Measurements from ENCODE around the gene LMNTD1. TPM values are rescaled to one million over a fixed set of nuclear protein-coding genes. Genes with fewer than 3 reads are reported as not detected.

Gene LMNTD1
- total and polyA plus RNA-seq, 4 donors = not detected

DNA sequence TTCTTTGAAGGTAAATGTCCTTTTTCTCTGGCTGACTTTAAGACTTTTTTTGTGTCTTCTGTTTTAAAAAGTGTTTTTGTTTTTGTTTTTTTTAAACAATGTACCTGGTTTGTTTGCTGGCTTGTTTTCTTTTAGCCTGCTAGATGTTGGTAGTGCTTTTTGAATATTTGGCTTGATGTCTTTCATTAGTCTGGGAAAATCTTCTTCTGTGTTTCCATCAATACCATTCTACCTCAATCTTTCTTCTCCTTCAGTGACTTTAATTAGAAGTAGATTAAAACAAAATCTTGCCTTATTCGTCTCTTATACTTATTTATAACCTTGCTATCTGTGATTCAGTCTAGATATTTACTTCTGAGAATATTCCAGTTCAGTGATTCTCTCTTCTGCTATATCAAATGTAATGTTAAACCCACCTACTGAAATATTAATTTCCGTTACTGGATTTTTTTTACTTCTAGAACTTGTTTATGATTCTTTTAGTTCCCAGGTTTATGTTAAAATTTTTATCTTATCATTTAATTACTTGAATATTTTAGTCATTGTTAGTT, 21.5 kb downstream of the LMNTD1 start:
- H3K9me3 ChIP-seq (ENCODE audit: control insufficient read depth in 4 of 4, low read length in 3 of 4) = no peaks in the 10 kb centered on the region
- H3K4me3 ChIP-seq (ENCODE audit: low read depth in 1 of 3, low read length in 3 of 3) = no peak overlapping the region
- no peak overlapping the region for H3K9ac ChIP-seq (ENCODE audit: low read depth in 1 of 2, low read length in 2 of 2)
- H3K27me3 ChIP-seq (ENCODE audit: control insufficient read depth in 4 of 4, insufficient read depth in 4 of 4, low read length in 3 of 4) = no peaks in the 10 kb centered on the region
- DNase-seq (ENCODE audit: low spot score) = no peak
- no peak overlapping the region for H3K27ac ChIP-seq (ENCODE audit: low read depth in 1 of 2, low read length in 2 of 2)
- H3K36me3 ChIP-seq (ENCODE audit: control insufficient read depth in 4 of 4, insufficient read depth in 3 of 4, low read depth in 1 of 4, low read length in 3 of 4) = no peaks in the 10 kb centered on the region
- WGBS = 48% methylated on average over 2 of the region's 2 CpGs
- peaks cover 0 to 8% (median 4%) of the 10 kb centered on the region in 4 donors for H3K4me1 ChIP-seq (ENCODE audit: control insufficient read depth in 4 of 4, insufficient read depth in 4 of 4, low read length in 3 of 4)
- TF ChIP-seq RAD21 (IDR thresholded peaks at IDR 0.05) = no peak
- TF ChIP-seq GABPA (IDR thresholded peaks at IDR 0.05 in 1 of 2, conservative IDR thresholded peaks at IDR 0.05 in 1 of 2) = no peak
- no peak for TF ChIP-seq FOXA1 (IDR thresholded peaks at IDR 0.05)
- no peak for TF ChIP-seq SP1 (IDR thresholded peaks at IDR 0.05)
- TF ChIP-seq, protein P1, sequence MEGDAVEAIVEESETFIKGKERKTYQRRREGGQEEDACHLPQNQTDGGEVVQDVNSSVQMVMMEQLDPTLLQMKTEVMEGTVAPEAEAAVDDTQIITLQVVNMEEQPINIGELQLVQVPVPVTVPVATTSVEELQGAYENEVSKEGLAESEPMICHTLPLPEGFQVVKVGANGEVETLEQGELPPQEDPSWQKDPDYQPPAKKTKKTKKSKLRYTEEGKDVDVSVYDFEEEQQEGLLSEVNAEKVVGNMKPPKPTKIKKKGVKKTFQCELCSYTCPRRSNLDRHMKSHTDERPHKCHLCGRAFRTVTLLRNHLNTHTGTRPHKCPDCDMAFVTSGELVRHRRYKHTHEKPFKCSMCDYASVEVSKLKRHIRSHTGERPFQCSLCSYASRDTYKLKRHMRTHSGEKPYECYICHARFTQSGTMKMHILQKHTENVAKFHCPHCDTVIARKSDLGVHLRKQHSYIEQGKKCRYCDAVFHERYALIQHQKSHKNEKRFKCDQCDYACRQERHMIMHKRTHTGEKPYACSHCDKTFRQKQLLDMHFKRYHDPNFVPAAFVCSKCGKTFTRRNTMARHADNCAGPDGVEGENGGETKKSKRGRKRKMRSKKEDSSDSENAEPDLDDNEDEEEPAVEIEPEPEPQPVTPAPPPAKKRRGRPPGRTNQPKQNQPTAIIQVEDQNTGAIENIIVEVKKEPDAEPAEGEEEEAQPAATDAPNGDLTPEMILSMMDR (IDR thresholded peaks at IDR 0.05; ENCODE audit: low read depth, low read length, missing input control) = no peak
- TF ChIP-seq HNF4A (conservative IDR thresholded peaks at IDR 0.05) = no peak
- no peak for TF ChIP-seq REST (IDR thresholded peaks at IDR 0.05)
- TF ChIP-seq ZBTB33 (IDR thresholded peaks at IDR 0.05) = no peak

GRCh38 chr12:25529738-25530137, 23.3 kb downstream of the LMNTD1 start:
- TF ChIP-seq, protein P2, sequence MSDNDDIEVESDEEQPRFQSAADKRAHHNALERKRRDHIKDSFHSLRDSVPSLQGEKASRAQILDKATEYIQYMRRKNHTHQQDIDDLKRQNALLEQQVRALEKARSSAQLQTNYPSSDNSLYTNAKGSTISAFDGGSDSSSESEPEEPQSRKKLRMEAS (IDR thresholded peaks at IDR 0.05) = no peak
- TF ChIP-seq HNF4A (conservative IDR thresholded peaks at IDR 0.05) (no peak), EGR1 (IDR thresholded peaks at IDR 0.05; ENCODE audit: low read depth in 2 of 2) (no peak), YY1 (IDR thresholded peaks at IDR 0.05) (no peak), ZBTB33 (IDR thresholded peaks at IDR 0.05) (no peak), TAF1 (conservative IDR thresholded peaks at IDR 0.05) (no peak), FOXA1 (IDR thresholded peaks at IDR 0.05) (no peak), NR2F2 (IDR thresholded peaks at IDR 0.05) (no peak), FOXA2 (IDR thresholded peaks at IDR 0.05) (no peak), GABPA (IDR thresholded peaks at IDR 0.05 in 1 of 2, conservative IDR thresholded peaks at IDR 0.05 in 1 of 2) (no peak), RAD21 (IDR thresholded peaks at IDR 0.05) (no peak), REST (IDR thresholded peaks at IDR 0.05) (no peak)
- TF ChIP-seq, protein P1 (IDR thresholded peaks at IDR 0.05; ENCODE audit: low read depth, low read length, missing input control) = no peak
- DNase-seq (ENCODE audit: low spot score) = no peak
- Histone ChIP-seq H3K36me3 (ENCODE audit: control insufficient read depth in 4 of 4, insufficient read depth in 3 of 4, low read depth in 1 of 4, low read length in 3 of 4) (no peaks in the 10 kb centered on the region), H3K27ac (ENCODE audit: low read depth in 1 of 2, low read length in 2 of 2) (no peak overlapping the region), H3K4me1 (ENCODE audit: control insufficient read depth in 4 of 4, insufficient read depth in 4 of 4, low read length in 3 of 4) (peaks cover 0 to 8% (median 4%) of the 10 kb centered on the region in 4 donors), H3K9ac (ENCODE audit: low read depth in 1 of 2, low read length in 2 of 2) (no peak overlapping the region), H3K27me3 (ENCODE audit: control insufficient read depth in 4 of 4, insufficient read depth in 4 of 4, low read length in 3 of 4) (no peaks in the 10 kb centered on the region), H3K9me3 (ENCODE audit: control insufficient read depth in 4 of 4, low read length in 3 of 4) (no peaks in the 10 kb centered on the region), H3K4me3 (ENCODE audit: low read depth in 1 of 3, low read length in 3 of 3) (no peak overlapping the region)

All from liver (tissue), 9 donors.